ENCODE measurements around the gene ARPC1B.

ARPC1B gene

GRCh38 chr7:99389772-99390171 is 15.2 kb downstream of the ARPC1B start:
- no peak for DNase-seq (ENCODE audit: low read depth)

GRCh38 chr7:99390941-99391602 is 16.5 kb downstream of the ARPC1B start:
- DNase-seq (ENCODE audit: low read depth) = no peak

- no peak for DNase-seq (ENCODE audit: low read depth)
Measured at GRCh38 chr7:99392046-99392445, 17.5 kb downstream of the ARPC1B start.

- peak; percentile 72 for DNase-seq (ENCODE audit: low read depth)
Measured at GRCh38 chr7:99392659-99393354, 18.3 kb downstream of the ARPC1B start.

GRCh38 chr7:99393355-99394187 is 19.0 kb downstream of the ARPC1B start:
- no peak for DNase-seq (ENCODE audit: low read depth)

GRCh38 chr7:99394188-99394502 is 19.6 kb downstream of the ARPC1B start:
- DNase-seq (ENCODE audit: low read depth) = no peak

- no peak for DNase-seq (ENCODE audit: low read depth)
Measured at GRCh38 chr7:99395616-99396327, 21.2 kb downstream of the ARPC1B start.

- DNase-seq (ENCODE audit: low read depth) = no peak
Measured at GRCh38 chr7:99396418-99397296, 22.1 kb downstream of the ARPC1B start.

- no peak for DNase-seq (ENCODE audit: low read depth)
Measured at GRCh38 chr7:99397297-99397983, 22.9 kb downstream of the ARPC1B start.

GRCh38 chr7:99398891-99399445 is 24.4 kb downstream of the ARPC1B start:
- no peak for DNase-seq (ENCODE audit: low read depth)

GRCh38 chr7:99399597-99399996 is 25.1 kb downstream of the ARPC1B start:
- DNase-seq (ENCODE audit: low read depth) = no peak

GRCh38 chr7:99402854-99403253 is 28.3 kb downstream of the ARPC1B start:
- no peak for DNase-seq (ENCODE audit: low read depth)

GRCh38 chr7:99403764-99404163 is 29.2 kb downstream of the ARPC1B start:
- no peak for DNase-seq (ENCODE audit: low read depth)

- DNase-seq (ENCODE audit: low read depth) = no peak
Measured at GRCh38 chr7:99404235-99404976, 29.9 kb downstream of the ARPC1B start.

GRCh38 chr7:99404977-99405320 is 30.4 kb downstream of the ARPC1B start:
- DNase-seq (ENCODE audit: low read depth) = no peak

GRCh38 chr7:99406557-99406956 is 32.0 kb downstream of the ARPC1B start:
- no peak for DNase-seq (ENCODE audit: low read depth)

- DNase-seq (ENCODE audit: low read depth) = peak; percentile 22
Measured at GRCh38 chr7:99407872-99408378, 33.4 kb downstream of the ARPC1B start.

- peak; percentile 89 for DNase-seq (ENCODE audit: low read depth)
Measured at GRCh38 chr7:99408379-99409191, 34.1 kb downstream of the ARPC1B start, which contains the start of the genes BUD31 and PDAP1. TSS of gene BUD31 (plus strand) at chr7:99408969. CDS start at chr7:99411093, 2,124 bp downstream. TSS of gene PDAP1 (minus strand) at chr7:99408597. CDS start at chr7:99408548, 49 bp downstream.

- no peak for DNase-seq (ENCODE audit: low read depth)
Measured at GRCh38 chr7:99409192-99409572, 34.7 kb downstream of the ARPC1B start.

Data from stimulated activated CD8-positive, alpha-beta memory T cell treated with anti-CD3 and anti-CD28 coated beads, Interleukin-12 subunit alpha, Interleukin-12 subunit beta, amount 100 ng/mL, for 4 hours (primary cell).